H1 (cell line): ENCODE data around the gene MEGF11. TPM values are rescaled to one million over a fixed set of nuclear protein-coding genes. Genes with fewer than 3 reads are reported as not detected.

Experiments
- CTCF ChIA-PET: fragments of 300-600 bp; sonication (Branson Sonifier 250); formaldehyde crosslinking; loops from one replicate; lab custom pipeline; 2021; ENCODE audit not compliant: partially characterized antibody; lab: Charles Lee
- POLR2A ChIA-PET: fragments of 300-600 bp; sonication (Branson Sonifier 250); formaldehyde crosslinking; loops from one replicate; lab custom pipeline; 2021; ENCODE audit warnings: inconsistent platforms; ENCODE audit not compliant: partially characterized antibody; lab: Charles Lee
- DNase-seq, 2 experiments: peaks; one replicate each; pipeline versions ENCODE4 v3.0.0 to v3.0.0-alpha.2; 2010 to 2022; ENCODE audit warnings: low spot score in 2 of 2, low read depth in 1 of 2, mixed read lengths in 1 of 2
- FAIRE-seq: peaks from 2 replicates; lab custom pipeline; 2011; peaks lifted over from hg19 to GRCh38; lab: Jason Lieb, UNC
- H2AFZ ChIP-seq: 2 replicates; pipeline ENCODE4 v1.8.1; 2012; ENCODE audit warnings: low read length, inconsistent platforms
- H2AK5ac ChIP-seq: 2 replicates; pipeline ENCODE4 v1.6.1; 2013; ENCODE audit warnings: low read depth, low read length
- H2BK120ac ChIP-seq: replicated peaks from 2 replicates; pipeline ENCODE3; 2013; ENCODE audit warnings: low read depth, low read length, inconsistent platforms
- H2BK12ac ChIP-seq: 2 replicates; pipeline ENCODE4 v1.6.1; 2013; ENCODE audit warnings: low read depth, low read length
- H2BK15ac ChIP-seq: 2 replicates; pipeline ENCODE4 v1.6.1; 2013; ENCODE audit warnings: low read length
- H2BK20ac ChIP-seq: 2 replicates; pipeline ENCODE4 v1.6.1; 2013; ENCODE audit warnings: low read length
- H2BK5ac ChIP-seq: 2 replicates; pipeline ENCODE4 v1.6.1; 2013; ENCODE audit warnings: low read depth, low read length
- H3K14ac ChIP-seq: 2 replicates; pipeline ENCODE4 v1.6.1; 2013; ENCODE audit warnings: inconsistent platforms; ENCODE audit not compliant: insufficient read length
- H3K18ac ChIP-seq: 2 replicates; pipeline ENCODE4 v1.6.1; 2013; ENCODE audit warnings: low read length; ENCODE audit errors: extremely low read depth
- H3K23ac ChIP-seq: 2 replicates; pipeline ENCODE4 v1.6.1; 2013; ENCODE audit warnings: inconsistent platforms; ENCODE audit not compliant: insufficient read length
- H3K23me2 ChIP-seq: 2 replicates; pipeline ENCODE4 v1.6.1; 2013; ENCODE audit warnings: low read depth, low read length
- H3K27ac ChIP-seq: 2 replicates; pipeline ENCODE4 v1.6.1; 2011; ENCODE audit warnings: low read depth, low read length, inconsistent platforms
- H3K27me3 ChIP-seq, 4 experiments: replicated peaks in 1 of 4; 1 replicate in 1 of 4; 2 replicates in 3 of 4; pipeline versions ENCODE4 v1.6.1 to v1.8.1; 2011 to 2013; ENCODE audit warnings: low read length in 3 of 4, mild to moderate bottlenecking in 3 of 4, inconsistent platforms in 2 of 4, mixed read lengths in 2 of 4, moderate library complexity in 1 of 4; ENCODE audit not compliant: control insufficient read depth in 3 of 4, insufficient read depth in 3 of 4; ENCODE audit errors: extremely low read depth in 1 of 4
- H3K36me3 ChIP-seq, 4 experiments: 2 replicates each; pipeline versions ENCODE4 v1.6.1 to v1.8.1; 2011 to 2013; ENCODE audit warnings: mild to moderate bottlenecking in 4 of 4, low read length in 3 of 4, moderate library complexity in 2 of 4, control low read depth in 1 of 4, inconsistent platforms in 1 of 4; ENCODE audit not compliant: insufficient read depth in 4 of 4, control insufficient read depth in 2 of 4
- H3K4ac ChIP-seq: replicated peaks from 2 replicates; pipeline ENCODE3; 2013; ENCODE audit warnings: low read length, low read depth, mixed read lengths, inconsistent platforms; ENCODE audit not compliant: insufficient read length
- H3K4me1 ChIP-seq, 4 experiments: replicated peaks in 1 of 4; 1 replicate in 1 of 4; 2 replicates in 3 of 4; pipeline versions ENCODE4 v1.6.1 to v1.8.1; 2011 to 2013; ENCODE audit warnings: low read length in 3 of 4, inconsistent platforms in 2 of 4, mixed read lengths in 1 of 4; ENCODE audit not compliant: insufficient read depth in 4 of 4, control insufficient read depth in 3 of 4
- H3K4me2 ChIP-seq, 2 experiments: 2 replicates each; pipeline versions ENCODE4 v1.6.1 to v1.8.1; 2011 to 2013; ENCODE audit warnings: low read depth in 2 of 2, low read length in 2 of 2, control low read depth in 1 of 2, inconsistent platforms in 1 of 2, mild to moderate bottlenecking in 1 of 2; ENCODE audit not compliant: insufficient read depth in 1 of 2
- H3K4me3 ChIP-seq, 4 experiments: fragments of 200-600, 300-600 bp in 1 of 4; sonication (generic), shearing (Covaris generic), sonication (Bioruptor Twin) in 1 of 4; 2 replicates each; pipeline versions ENCODE4 v1.5.1 to v1.8.1; 2011 to 2016; ENCODE audit warnings: low read length in 4 of 4, low read depth in 3 of 4, control low read depth in 2 of 4, inconsistent platforms in 2 of 4, mild to moderate bottlenecking in 2 of 4, mixed read lengths in 1 of 4, moderate library complexity in 1 of 4; ENCODE audit not compliant: insufficient read depth in 2 of 4; ENCODE audit errors: extremely low read depth in 1 of 4
- H3K56ac ChIP-seq: replicated peaks from 2 replicates; pipeline ENCODE3; 2013; ENCODE audit warnings: low read depth, mild to moderate bottlenecking, mixed read lengths, low read length, inconsistent platforms; ENCODE audit not compliant: insufficient read length
- H3K79me1 ChIP-seq: 2 replicates; pipeline ENCODE4 v1.6.1; 2013; ENCODE audit warnings: low read depth, low read length, control low read depth
- H3K79me2 ChIP-seq, 2 experiments: 2 replicates each; pipeline versions ENCODE4 v1.6.1 to v1.8.1; 2012 to 2013; ENCODE audit warnings: low read length in 2 of 2, mild to moderate bottlenecking in 2 of 2, inconsistent platforms in 1 of 2; ENCODE audit not compliant: insufficient read depth in 2 of 2, control insufficient read depth in 1 of 2
- H3K9ac ChIP-seq, 4 experiments: replicated peaks in 1 of 4; 1 replicate in 1 of 4; 2 replicates in 3 of 4; pipeline versions ENCODE4 v1.6.1 to v1.8.1; 2011 to 2013; ENCODE audit warnings: low read depth in 3 of 4, low read length in 3 of 4, control low read depth in 2 of 4, mild to moderate bottlenecking in 2 of 4, moderate library complexity in 2 of 4, inconsistent platforms in 1 of 4; ENCODE audit errors: extremely low read depth in 1 of 4
- H3K9me3 ChIP-seq, 2 experiments: 2 replicates each; pipeline versions ENCODE4 v1.6.1 to v1.8.1; 2012 to 2013; ENCODE audit warnings: mild to moderate bottlenecking in 2 of 2, moderate library complexity in 2 of 2, control low read depth in 1 of 2, inconsistent platforms in 1 of 2, low read depth in 1 of 2, low read length in 1 of 2, mixed read lengths in 1 of 2; ENCODE audit not compliant: insufficient read depth in 2 of 2
- H4K20me1 ChIP-seq, 2 experiments: replicated peaks in 1 of 2; 2 replicates each; pipeline versions ENCODE3 to v1.8.1; 2011 to 2013; ENCODE audit warnings: inconsistent platforms in 2 of 2, low read length in 2 of 2, mild to moderate bottlenecking in 1 of 2; ENCODE audit not compliant: insufficient read depth in 2 of 2, control insufficient read depth in 1 of 2
- H4K5ac ChIP-seq: 2 replicates; pipeline ENCODE4 v1.6.1; 2013; ENCODE audit warnings: low read length, low read depth, mixed read lengths, inconsistent platforms; ENCODE audit not compliant: insufficient read length
- H4K8ac ChIP-seq: 2 replicates; pipeline ENCODE4 v1.8.0; 2013; ENCODE audit warnings: mild to moderate bottlenecking, moderate library complexity, low read length, inconsistent platforms; ENCODE audit not compliant: insufficient read depth; ENCODE audit errors: extremely low read depth
- H4K91ac ChIP-seq: replicated peaks from 2 replicates; pipeline ENCODE3; 2013; ENCODE audit warnings: low read length, mixed read lengths, inconsistent platforms; ENCODE audit not compliant: insufficient read length
- ASH2L ChIP-seq: fragments of 200-600, 300-600 bp; sonication (generic); IDR thresholded peaks from one replicate; pipeline ENCODE4 v1.7.1; 2017; ENCODE audit warnings: low read length
- CBX8 ChIP-seq: fragments of 300-800, 300-1000 bp; sonication (generic); IDR thresholded peaks from 2 replicates; pipeline ENCODE4 v1.7.1; 2016; ENCODE audit warnings: low read depth, low read length, borderline replicate concordance
- CHD1 ChIP-seq: IDR thresholded peaks from 2 replicates; pipeline ENCODE4 v1.6.1; 2012; ENCODE audit warnings: low read depth, low read length, improper control_type of control experiment
- KDM5A ChIP-seq: fragments of 200-600 bp; IDR thresholded peaks from 2 replicates; pipeline ENCODE4 v1.7.1; 2012; ENCODE audit warnings: mild to moderate bottlenecking, low read length, inconsistent platforms, mixed read lengths
- POLR2AphosphoS5 ChIP-seq: IDR thresholded peaks from 2 replicates; pipeline ENCODE4 v1.6.1; 2011; ENCODE audit warnings: low read depth, low read length
- RAD21 ChIP-seq, 2 experiments: IDR thresholded peaks in 1 of 2; conservative IDR thresholded peaks in 1 of 2; 2 replicates each; pipeline ENCODE4 v1.6.1; 2011; ENCODE audit warnings: low read depth in 2 of 2, low read length in 2 of 2, improper control_type of control experiment in 1 of 2, inconsistent platforms in 1 of 2, mild to moderate bottlenecking in 1 of 2, moderate library complexity in 1 of 2
- SP4 ChIP-seq: IDR thresholded peaks from 2 replicates; pipeline ENCODE4 v1.6.1; 2012; ENCODE audit warnings: low read length, inconsistent platforms
- SRF ChIP-seq: IDR thresholded peaks from 2 replicates; pipeline ENCODE4 v1.6.1; 2011; ENCODE audit warnings: mild to moderate bottlenecking, low read depth, low read length, moderate library complexity
- TCF12 ChIP-seq: IDR thresholded peaks from 2 replicates; pipeline ENCODE4 v1.6.1; 2011; ENCODE audit warnings: low read depth, mild to moderate bottlenecking, low read length
- YY1 ChIP-seq: IDR thresholded peaks from 2 replicates; pipeline ENCODE4 v1.6.1; 2011; ENCODE audit warnings: low read depth, mild to moderate bottlenecking, low read length
- WGBS, 2 experiments: shearing (Covaris generic) in 1 of 2; methylation state at CpG; one replicate each; pipeline versions ENCODE4 v1.1.6 to v1.1.7; 2013 to 2015; ENCODE audit warnings: low lambda C conversion rate in 2 of 2, mixed read lengths in 2 of 2, inconsistent platforms in 1 of 2, low coverage in 1 of 2, missing lambda C conversion rate in 1 of 2; ENCODE audit not compliant: insufficient replicate concordance in 2 of 2, insufficient coverage in 1 of 2, insufficient read length in 1 of 2; ENCODE audit errors: extremely low coverage in 1 of 2, missing lambda C conversion rate in 1 of 2; 5-methylcytosine and 5-hydroxymethylcytosine counted together
- polyA plus RNA-seq, 7 experiments: library from polyadenylated mRNA; depleted of rRNA in 3 of 7; stranded (reverse) in 5 of 7; unstranded in 2 of 7; fragments of >200 nt in 5 of 7; fragments of 200-250 nt in 2 of 7; gene quantifications; 1 replicate in 5 of 7; 2 replicates in 1 of 7; 4 replicates in 1 of 7; pipeline versions ENCODE4 v1.2.1 to v1.2.3, GENCODE V29; 2011 to 2013; ENCODE audit warnings: missing spikeins in 2 of 7, mixed read lengths in 2 of 7
- total RNA-seq: library from RNA; stranded (reverse); fragmentation: NEBNext Ultra II Directional; extraction: Animal tissue kit (Norgen Biotek cat#: 25700); gene quantifications from 2 replicates; pipeline ENCODE4 v1.2.1, GENCODE V29; 2021

MEGF11 gene
- total and polyA plus RNA-seq, 2 of the 8 experiments (the other 6 are each of a cell fraction or from before 2014, with no cell fraction given), result 4.4 to 4.8 TPM

DNA sequence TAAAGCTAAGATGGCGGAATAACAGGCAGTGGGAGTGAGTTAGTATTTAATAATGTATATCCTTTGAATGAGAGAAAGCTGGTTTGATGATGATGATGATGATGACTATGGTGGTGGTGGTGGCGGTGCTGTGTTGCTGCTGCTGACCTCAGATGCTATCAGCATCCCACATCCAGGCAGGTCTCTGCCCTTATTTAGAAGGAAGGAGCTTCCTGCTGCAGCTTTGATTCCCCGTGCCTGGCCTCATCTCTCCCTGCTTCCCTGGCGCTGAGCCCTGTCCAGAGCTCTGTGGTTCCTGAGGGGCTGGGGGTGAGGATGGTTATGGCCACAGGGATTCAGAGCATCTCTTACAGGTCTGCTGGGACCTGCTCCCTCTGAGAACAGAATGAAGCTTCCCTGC is 311.1 kb downstream of the MEGF11 start:
- H3K4me3 ChIP-seq, result no peak overlapping the region
- H4K91ac ChIP-seq, result no peak overlapping the region
- H3K56ac ChIP-seq, result no peak overlapping the region
- no peaks in the 10 kb centered on the region for H3K4me1 ChIP-seq
- no peak overlapping the region for H2AFZ ChIP-seq
- H2BK5ac ChIP-seq, result no peak overlapping the region
- no peaks in the 10 kb centered on the region for H4K20me1 ChIP-seq
- H2BK12ac ChIP-seq, result no peak overlapping the region
- no peak overlapping the region for H2BK20ac ChIP-seq
- H4K8ac ChIP-seq, result no peak overlapping the region
- no peak overlapping the region for H4K5ac ChIP-seq
- H3K27me3 ChIP-seq, result no peaks in the 10 kb centered on the region
- no peak overlapping the region for H2BK15ac ChIP-seq
- H3K18ac ChIP-seq, result no peak overlapping the region
- ChIA-PET POLR2A (interaction anchor here (0.9 to 1.9 kb wide), 2 partner anchors 10 kb away, joined by 4 to 6 read pairs; no protein-coding TSS in a partner anchor), CTCF (interaction anchor here (0.6 to 1.6 kb wide), 5 partner anchors 11 to 518 kb away, joined by 3 to 7 read pairs (median 4); no protein-coding TSS in a partner anchor)
- 92% methylated on average over 4 of the region's 4 CpGs; no CpG with 5 or more reads in 1 of the 2 experiments for WGBS, 2 experiments
- FAIRE-seq (no peak), DNase-seq (no peak)
- no peak overlapping the region for H3K4me2 ChIP-seq
- no peak overlapping the region for H3K23ac ChIP-seq
- no peaks in the 10 kb centered on the region for H3K36me3 ChIP-seq
- H3K79me2 ChIP-seq, result no peaks in the 10 kb centered on the region
- H2AK5ac ChIP-seq, result no peak overlapping the region
- no peaks in the 10 kb centered on the region for H3K23me2 ChIP-seq
- no peak overlapping the region for H3K9ac ChIP-seq
- no peak overlapping the region for H2BK120ac ChIP-seq
- no peak overlapping the region for H3K27ac ChIP-seq
- H3K9me3 ChIP-seq, result no peaks in the 10 kb centered on the region
- no peak overlapping the region for H3K14ac ChIP-seq
- no peaks in the 10 kb centered on the region for H3K79me1 ChIP-seq
- H3K4ac ChIP-seq, result no peak overlapping the region
- TF ChIP-seq SRF (no peak), SP4 (no peak), ASH2L (no peak), YY1 (no peak), TCF12 (no peak), CBX8 (no peak), KDM5A (no peak), CHD1 (no peak), RAD21 (IDR thresholded peaks at IDR 0.05 in 1 of 2, conservative IDR thresholded peaks at IDR 0.05 in 1 of 2; ENCODE audit: low read depth in 2 of 2, low read length in 2 of 2) (no peak), POLR2AphosphoS5 (no peak)
